OCI-LY3 (cell line): ENCODE data around the gene PKN2.

ENCODE experiments used
- H2AFZ ChIP-seq: fragments of 200-600, 300-600 bp; shearing (Covaris generic); 2 replicates; pipeline ENCODE4 v1.6.0; 2014; ENCODE audit warnings: antibody characterized with exemption, low read depth, low read length
- H3K27ac ChIP-seq: fragments of 200-600, 300-600 bp; sonication (generic); 2 replicates; pipeline ENCODE4 v1.5.1; 2014; ENCODE audit warnings: mild to moderate bottlenecking, low read length, moderate library complexity, mixed read lengths
- H3K27me3 ChIP-seq: fragments of 200-600, 300-600 bp; sonication (generic); 2 replicates; pipeline ENCODE4 v1.6.1; 2014; ENCODE audit warnings: low read depth, low read length, mixed read lengths
- H3K36me3 ChIP-seq: fragments of 200-600, 300-600 bp; sonication (generic); replicated peaks from 2 replicates; pipeline ENCODE3; 2014; ENCODE audit warnings: low read depth, low read length, mixed read lengths
- H3K4me1 ChIP-seq: fragments of 300-600, 200-600 bp; sonication (generic); 2 replicates; pipeline ENCODE4 v1.6.1; 2014; ENCODE audit warnings: low read length, mixed read lengths
- H3K4me2 ChIP-seq: fragments of 200-600, 300-600 bp; sonication (generic); 2 replicates; pipeline ENCODE4 v1.6.1; 2014; ENCODE audit warnings: low read length, mixed read lengths
- H3K4me3 ChIP-seq: fragments of 300-600, 200-600 bp; sonication (generic); 2 replicates; pipeline ENCODE4 v1.5.1; 2014; ENCODE audit warnings: antibody characterized with exemption, mild to moderate bottlenecking, low read length, moderate library complexity
- H3K79me2 ChIP-seq: fragments of 300-600, 200-600 bp; shearing (Covaris generic); 2 replicates; pipeline ENCODE4 v1.6.1; 2014; ENCODE audit warnings: mild to moderate bottlenecking, low read length, mixed read lengths
- H3K9ac ChIP-seq: fragments of 300-600, 200-600 bp; shearing (Covaris generic); 2 replicates; pipeline ENCODE4 v1.6.0; 2014; ENCODE audit warnings: mild to moderate bottlenecking, low read length, moderate library complexity
- H3K9me3 ChIP-seq: fragments of 200-600, 300-600 bp; shearing (Covaris generic); 2 replicates; pipeline ENCODE4 v1.6.1; 2014; ENCODE audit warnings: low read length, mixed read lengths; ENCODE audit not compliant: insufficient read depth
- H4K20me1 ChIP-seq: fragments of 200-600, 300-600 bp; sonication (generic); 2 replicates; pipeline ENCODE4 v1.6.1; 2016; ENCODE audit warnings: low read length, mixed read lengths; ENCODE audit not compliant: insufficient read depth
- EZH2phosphoT487 ChIP-seq: fragments of 200-600 bp; shearing (Covaris generic); IDR thresholded peaks from 2 replicates; pipeline ENCODE4 v1.6.1; 2018; ENCODE audit warnings: antibody characterized with exemption, mixed run types, low read depth
- TF ChIP-seq, protein P1 (sequence below): fragments of 200-600, 300-600 bp; sonication (generic); IDR thresholded peaks from 2 replicates; pipeline ENCODE4 v1.5.1; 2014; ENCODE audit warnings: antibody characterized with exemption, low read length, low read depth

PKN2 gene

GRCh38 chr1:88683541-88684481 is at the start of gene PKN2:
TSS of gene PKN2 (plus strand) at chr1:88684273. CDS start at chr1:88684581, 308 bp downstream.
- no peak for TF ChIP-seq EZH2phosphoT487
- TF ChIP-seq, protein P1, sequence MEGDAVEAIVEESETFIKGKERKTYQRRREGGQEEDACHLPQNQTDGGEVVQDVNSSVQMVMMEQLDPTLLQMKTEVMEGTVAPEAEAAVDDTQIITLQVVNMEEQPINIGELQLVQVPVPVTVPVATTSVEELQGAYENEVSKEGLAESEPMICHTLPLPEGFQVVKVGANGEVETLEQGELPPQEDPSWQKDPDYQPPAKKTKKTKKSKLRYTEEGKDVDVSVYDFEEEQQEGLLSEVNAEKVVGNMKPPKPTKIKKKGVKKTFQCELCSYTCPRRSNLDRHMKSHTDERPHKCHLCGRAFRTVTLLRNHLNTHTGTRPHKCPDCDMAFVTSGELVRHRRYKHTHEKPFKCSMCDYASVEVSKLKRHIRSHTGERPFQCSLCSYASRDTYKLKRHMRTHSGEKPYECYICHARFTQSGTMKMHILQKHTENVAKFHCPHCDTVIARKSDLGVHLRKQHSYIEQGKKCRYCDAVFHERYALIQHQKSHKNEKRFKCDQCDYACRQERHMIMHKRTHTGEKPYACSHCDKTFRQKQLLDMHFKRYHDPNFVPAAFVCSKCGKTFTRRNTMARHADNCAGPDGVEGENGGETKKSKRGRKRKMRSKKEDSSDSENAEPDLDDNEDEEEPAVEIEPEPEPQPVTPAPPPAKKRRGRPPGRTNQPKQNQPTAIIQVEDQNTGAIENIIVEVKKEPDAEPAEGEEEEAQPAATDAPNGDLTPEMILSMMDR = no peak; the same call in 1 of the 2 replicates
- Histone ChIP-seq H3K27me3 (no peaks in the 10 kb centered on the region), H3K4me1 (peaks cover 16% of the 10 kb centered on the region), H3K9ac (peak within 1 kb of the TSS; percentile 87), H4K20me1 (0 out of 2 replicates have a peak, but pooled peaks cover 4% of the 10 kb centered on the region), H3K79me2 (peaks cover 49% of the 10 kb centered on the region), H3K4me2 (peak within 1 kb of the TSS; percentile 87), H3K36me3 (no peaks in the 10 kb centered on the region), H3K4me3 (peak within 1 kb of the TSS; percentile 96), H2AFZ (peak within 1 kb of the TSS; percentile 91), H3K9me3 (no peaks in the 10 kb centered on the region), H3K27ac (peak within 1 kb of the TSS; percentile 88)

DNA sequence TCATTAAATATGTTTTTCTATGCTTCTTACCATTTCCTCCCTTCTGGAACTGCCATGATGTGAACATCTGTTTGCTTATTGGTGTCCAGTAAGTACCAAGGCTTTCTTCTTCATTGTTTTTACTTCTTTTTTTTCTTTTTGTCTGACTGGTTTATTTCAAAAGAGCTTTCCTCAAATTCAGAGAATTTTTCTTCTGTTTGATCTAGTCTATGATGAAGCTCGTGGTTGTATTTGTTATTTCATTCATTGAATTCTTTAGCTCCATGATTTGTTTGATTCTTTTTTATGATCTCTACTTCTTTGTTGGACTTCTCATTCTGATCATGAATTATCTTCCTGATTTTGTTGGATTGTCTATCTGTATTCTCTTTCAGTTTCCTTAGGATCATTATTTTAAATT is 49.5 kb upstream of the PKN2 start:
- Histone ChIP-seq H2AFZ (no peak overlapping the region), H3K4me2 (no peak overlapping the region), H3K4me1 (no peaks in the 10 kb centered on the region), H3K4me3 (no peak overlapping the region), H3K79me2 (no peaks in the 10 kb centered on the region), H4K20me1 (no peaks in the 10 kb centered on the region), H3K36me3 (no peaks in the 10 kb centered on the region), H3K9ac (no peak overlapping the region), H3K27ac (no peak overlapping the region), H3K27me3 (no peaks in the 10 kb centered on the region), H3K9me3 (no peaks in the 10 kb centered on the region)
- TF ChIP-seq, protein P1 = no peak
- TF ChIP-seq EZH2phosphoT487 = no peak

- TF ChIP-seq, protein P1 = no peak
- no peak for TF ChIP-seq EZH2phosphoT487
Observed at GRCh38 chr1:88640060-88640459, 44.0 kb upstream of the PKN2 start.

GRCh38 chr1:88645886-88646285 is 38.2 kb upstream of the PKN2 start:
- Histone ChIP-seq H4K20me1 (no peaks in the 10 kb centered on the region), H3K9me3 (no peaks in the 10 kb centered on the region), H3K9ac (no peak overlapping the region), H3K27me3 (no peaks in the 10 kb centered on the region), H3K27ac (no peak overlapping the region), H2AFZ (no peak overlapping the region), H3K79me2 (no peaks in the 10 kb centered on the region), H3K4me3 (no peak overlapping the region), H3K36me3 (no peaks in the 10 kb centered on the region), H3K4me2 (no peak overlapping the region), H3K4me1 (no peaks in the 10 kb centered on the region)
- TF ChIP-seq, protein P1 = no peak
- no peak for TF ChIP-seq EZH2phosphoT487

More at GRCh38 chr1:88640060-88640459, 44.0 kb upstream of the PKN2 start:
- H4K20me1 ChIP-seq = no peaks in the 10 kb centered on the region
- H3K4me1 ChIP-seq = no peaks in the 10 kb centered on the region
- no peak overlapping the region for H3K4me2 ChIP-seq
- no peaks in the 10 kb centered on the region for H3K79me2 ChIP-seq
- no peaks in the 10 kb centered on the region for H3K27me3 ChIP-seq
- no peak overlapping the region for H3K4me3 ChIP-seq
- H2AFZ ChIP-seq = no peak overlapping the region
- no peaks in the 10 kb centered on the region for H3K9me3 ChIP-seq
- no peak overlapping the region for H3K9ac ChIP-seq
- H3K36me3 ChIP-seq = no peaks in the 10 kb centered on the region
- no peak overlapping the region for H3K27ac ChIP-seq
